ENCODE measurements around the gene TMEM170A.
"Not testable (repeated sequence)": the region's sequence is repeated elsewhere in the genome, so short reads cannot be mapped to it uniquely, and the experiment has no call there.

The TMEM170A gene

GRCh38 chr16:75452464-75453190 is 11.9 kb downstream of the TMEM170A start:
- no peak for DNase-seq (ENCODE audit: low read depth)

DNA sequence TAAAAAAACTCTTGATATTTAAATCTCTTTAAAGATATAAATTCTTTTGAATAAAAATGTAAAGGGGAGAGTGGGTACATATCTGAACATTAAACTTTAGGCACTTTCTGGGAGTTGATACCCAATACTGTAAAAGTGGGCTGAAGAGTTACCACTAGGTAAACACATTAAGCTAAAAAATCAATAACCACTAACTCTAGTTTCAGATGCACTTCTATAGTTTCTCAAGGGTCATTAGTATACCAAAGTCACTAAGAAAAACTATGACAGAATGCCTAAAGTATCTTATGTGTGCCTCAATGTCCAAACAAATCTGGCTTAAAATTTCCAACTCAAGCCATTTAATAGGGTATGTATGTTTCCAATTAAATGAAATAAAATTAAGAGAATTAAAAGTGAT is 18.1 kb downstream of the TMEM170A start:
- no peak for DNase-seq (ENCODE audit: low read depth)

DNA sequence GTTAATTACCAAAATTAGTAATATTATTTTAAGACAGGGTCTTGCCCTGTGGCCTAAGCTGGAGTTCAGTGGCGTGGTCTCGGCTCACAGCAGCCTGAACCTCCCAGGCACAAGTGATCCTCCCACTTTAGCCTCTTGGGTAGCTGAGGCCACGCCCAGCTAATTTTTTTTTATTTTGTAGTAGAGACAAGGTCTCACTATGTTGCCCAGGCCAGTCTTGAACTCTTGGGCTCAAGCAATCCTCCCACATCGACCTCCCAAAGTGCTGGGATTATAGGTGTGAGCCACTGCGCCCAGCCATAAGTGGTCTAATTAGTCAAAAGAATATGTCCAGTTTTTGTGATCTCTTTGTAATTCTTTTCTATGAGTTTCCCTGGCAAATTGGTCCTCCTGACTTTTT is 19.2 kb downstream of the TMEM170A start:
- DNase-seq (ENCODE audit: low read depth) = no peak

DNA sequence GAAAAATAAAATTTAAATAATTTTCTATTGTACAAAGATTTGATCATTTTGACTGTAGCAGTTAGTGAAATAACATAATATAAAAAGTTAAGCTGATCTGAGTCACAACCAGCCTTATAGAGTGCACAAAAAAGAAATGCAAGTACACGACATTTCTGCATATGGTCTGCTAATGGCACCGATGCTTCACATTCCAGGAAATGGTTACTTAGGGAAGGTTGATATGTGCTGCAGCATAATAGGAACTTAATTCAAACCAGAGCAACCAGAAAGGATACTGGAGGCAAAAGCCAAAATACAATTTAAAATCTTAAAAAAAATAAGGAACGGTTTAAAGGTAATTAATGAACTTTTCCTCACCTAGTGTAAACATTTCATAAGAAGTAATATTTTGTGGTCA is 21.2 kb downstream of the TMEM170A start:
- no peak for DNase-seq (ENCODE audit: low read depth)

GRCh38 chr16:75433732-75434413 is 30.6 kb downstream of the TMEM170A start:
- DNase-seq (ENCODE audit: low read depth) = peak; percentile 66

GRCh38 chr16:75432828-75433731 is 31.4 kb downstream of the TMEM170A start, which contains the start of gene CFDP1:
Gene CFDP1 (minus strand): TSS chr16:75433503. CDS start chr16:75433352, 151 bp downstream.
- DNase-seq (ENCODE audit: low read depth) = peak; percentile 92

GRCh38 chr16:75429621-75430403 is 34.7 kb downstream of the TMEM170A start:
- no peak for DNase-seq (ENCODE audit: low read depth)

GRCh38 chr16:75426524-75426923 is 38.0 kb downstream of the TMEM170A start:
- not testable (repeated sequence) for DNase-seq (ENCODE audit: low read depth)

GRCh38 chr16:75424105-75424762 is 40.3 kb downstream of the TMEM170A start:
- not testable (repeated sequence) for DNase-seq (ENCODE audit: low read depth)

- DNase-seq (ENCODE audit: low read depth) = no peak
Observed at GRCh38 chr16:75423723-75424104, 40.8 kb downstream of the TMEM170A start.

GRCh38 chr16:75421820-75422126 is 42.7 kb downstream of the TMEM170A start:
- no peak for DNase-seq (ENCODE audit: low read depth)

DNA sequence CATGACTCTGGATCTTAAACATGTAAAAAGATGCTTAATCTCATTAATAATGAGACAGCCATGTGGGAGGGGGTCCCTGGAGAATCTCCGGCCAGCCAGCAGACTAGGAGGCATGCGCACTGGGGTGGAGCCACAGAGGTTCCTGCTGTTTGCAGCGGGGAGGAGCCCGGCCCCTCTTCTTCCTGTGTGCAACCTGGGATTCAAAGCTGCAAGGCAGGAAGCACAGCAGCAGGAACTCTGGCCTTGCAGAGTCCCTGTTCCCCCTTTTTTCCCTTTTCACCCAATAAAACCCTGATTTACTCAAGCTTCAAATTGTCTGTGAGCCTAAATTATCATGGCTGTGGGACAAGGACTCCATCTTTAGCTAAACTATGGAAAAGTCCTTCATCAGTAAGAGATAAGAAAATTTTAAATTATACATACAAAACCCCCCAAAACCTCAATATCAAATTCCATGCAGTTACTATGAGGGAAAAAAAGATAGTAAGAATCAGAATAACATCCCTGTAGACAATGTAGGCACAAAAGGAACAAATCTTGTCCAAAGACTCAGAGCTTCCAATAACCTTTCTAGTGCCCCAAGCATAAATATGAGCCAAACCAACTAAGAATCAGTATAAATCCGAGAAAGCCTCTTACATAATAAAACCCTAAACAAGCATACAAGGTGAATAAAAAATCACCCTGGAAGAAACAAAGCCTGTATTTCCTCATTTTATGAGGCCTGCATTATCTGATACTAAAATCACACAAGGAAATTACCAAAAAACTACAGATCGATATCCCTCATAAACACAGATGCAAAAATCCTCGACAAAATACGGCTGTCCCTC is 43.3 kb downstream of the TMEM170A start:
- DNase-seq (ENCODE audit: low read depth) = no peak

DNA sequence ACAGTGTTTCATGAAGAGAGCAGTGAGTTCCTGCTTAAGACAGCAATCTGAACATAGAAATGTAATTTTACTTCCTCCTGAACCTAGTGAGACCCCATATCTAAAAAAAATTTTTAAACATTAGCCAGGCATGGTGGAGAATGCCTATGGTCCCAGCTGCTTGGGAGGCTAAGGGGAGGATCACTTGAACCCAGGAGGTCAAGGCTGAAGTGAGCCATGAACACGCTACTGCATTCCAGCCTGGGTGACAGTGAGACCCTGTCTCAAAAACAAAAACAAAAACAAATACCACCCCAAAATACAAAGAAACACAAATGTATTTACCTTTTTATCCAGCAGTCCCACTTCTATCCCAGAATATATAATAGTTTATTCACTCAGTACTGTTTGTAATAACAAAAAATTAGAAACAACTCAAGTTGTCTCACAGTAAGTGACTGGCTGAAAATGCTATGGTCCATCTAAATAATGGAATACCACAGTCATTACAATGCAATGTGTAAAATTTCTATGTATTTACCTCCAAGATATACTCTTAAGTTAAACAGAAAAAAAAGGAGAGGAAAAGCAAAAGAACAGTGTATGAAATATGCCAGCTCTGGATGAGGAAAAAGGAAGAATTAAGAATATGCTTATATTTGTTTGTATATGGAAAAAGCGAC is 47.5 kb downstream of the TMEM170A start:
- no peak for DNase-seq (ENCODE audit: low read depth)

DNA sequence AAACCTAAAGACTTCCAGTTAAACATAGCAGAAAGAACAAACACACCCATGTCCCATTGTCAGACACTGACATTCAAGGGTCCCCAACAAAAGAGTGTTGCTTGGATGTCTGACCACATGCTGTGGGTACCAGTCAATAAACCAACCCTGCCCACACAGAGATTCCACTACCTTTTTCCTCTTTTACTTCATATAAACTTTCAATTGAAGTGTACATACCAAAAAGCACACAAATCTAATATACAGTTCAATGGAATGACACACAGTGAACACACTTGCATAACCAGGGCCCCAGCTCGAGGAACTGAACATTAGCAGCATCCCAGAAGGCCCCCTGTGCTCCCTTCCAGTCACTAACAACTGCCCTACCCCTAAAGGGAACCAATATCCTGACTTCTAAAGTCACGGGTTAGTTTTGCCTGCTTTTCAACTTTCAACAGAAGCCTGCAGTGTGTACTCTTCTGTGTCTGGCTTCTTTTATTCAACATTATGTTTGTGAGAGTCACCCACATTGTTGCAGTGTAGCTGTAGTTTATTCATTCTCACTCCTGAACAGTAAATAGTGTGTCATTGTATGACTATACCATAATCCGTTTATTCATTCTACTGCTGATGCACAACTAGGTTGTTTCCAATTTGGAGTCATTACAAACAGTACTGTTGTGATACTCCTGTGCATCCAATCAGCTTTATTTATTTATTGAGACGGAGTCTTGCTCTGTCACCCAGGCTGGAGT is 49.2 kb downstream of the TMEM170A start:
- DNase-seq (ENCODE audit: low read depth) = no peak

GRCh38 chr16:75413951-75414350 is 50.5 kb downstream of the TMEM170A start:
- no peak for DNase-seq (ENCODE audit: low read depth)

DNA sequence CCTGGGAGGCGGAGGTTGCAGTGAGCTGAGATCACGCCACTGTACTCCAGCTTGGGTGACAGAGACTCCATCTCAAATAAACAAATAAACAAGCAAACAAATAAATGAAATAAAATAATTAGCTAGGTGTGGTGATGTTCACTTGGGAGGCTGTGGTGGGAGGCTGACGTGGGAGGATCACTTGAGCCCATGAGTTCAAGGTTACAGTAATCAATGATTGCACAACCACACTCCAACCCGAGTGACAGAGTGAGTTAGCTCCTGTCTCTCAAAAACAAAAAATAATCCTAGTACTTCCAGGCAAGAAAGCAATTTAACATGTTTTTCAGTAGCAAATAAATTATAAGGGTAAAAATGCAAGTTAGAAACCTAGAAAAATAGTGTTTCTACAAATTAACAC is 57.5 kb downstream of the TMEM170A start:
- DNase-seq (ENCODE audit: low read depth) = no peak

DNA sequence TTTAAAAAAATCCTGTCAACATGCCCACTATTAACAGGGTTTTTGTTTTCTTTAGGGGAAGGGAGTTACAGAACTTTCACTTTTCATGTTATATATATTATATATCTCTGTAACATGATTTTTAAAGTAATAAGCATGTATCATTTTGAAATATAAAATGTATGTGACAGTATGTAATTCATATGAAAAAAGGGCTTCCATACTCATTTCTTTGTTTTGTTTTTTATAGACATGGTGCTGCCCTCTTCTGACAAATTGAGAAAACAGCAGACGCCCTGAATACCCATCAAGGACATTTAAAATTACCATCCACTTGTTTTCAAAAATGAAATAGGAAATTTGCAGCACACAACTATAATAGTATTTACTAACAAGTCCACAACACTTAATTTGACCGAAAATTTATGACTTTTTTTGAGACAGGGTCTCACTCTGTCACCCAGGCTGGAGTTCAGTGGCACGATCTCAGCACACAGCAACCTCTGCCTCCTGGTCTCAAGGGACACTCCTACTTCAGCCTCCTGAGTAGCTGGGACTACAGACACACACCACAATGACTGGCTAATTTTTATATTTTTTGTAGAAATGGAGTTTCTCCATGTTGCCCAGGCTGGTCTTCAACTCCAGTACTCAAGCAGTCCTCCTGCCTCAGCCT is 61.5 kb downstream of the TMEM170A start:
- DNase-seq (ENCODE audit: low read depth) = no peak

DNA sequence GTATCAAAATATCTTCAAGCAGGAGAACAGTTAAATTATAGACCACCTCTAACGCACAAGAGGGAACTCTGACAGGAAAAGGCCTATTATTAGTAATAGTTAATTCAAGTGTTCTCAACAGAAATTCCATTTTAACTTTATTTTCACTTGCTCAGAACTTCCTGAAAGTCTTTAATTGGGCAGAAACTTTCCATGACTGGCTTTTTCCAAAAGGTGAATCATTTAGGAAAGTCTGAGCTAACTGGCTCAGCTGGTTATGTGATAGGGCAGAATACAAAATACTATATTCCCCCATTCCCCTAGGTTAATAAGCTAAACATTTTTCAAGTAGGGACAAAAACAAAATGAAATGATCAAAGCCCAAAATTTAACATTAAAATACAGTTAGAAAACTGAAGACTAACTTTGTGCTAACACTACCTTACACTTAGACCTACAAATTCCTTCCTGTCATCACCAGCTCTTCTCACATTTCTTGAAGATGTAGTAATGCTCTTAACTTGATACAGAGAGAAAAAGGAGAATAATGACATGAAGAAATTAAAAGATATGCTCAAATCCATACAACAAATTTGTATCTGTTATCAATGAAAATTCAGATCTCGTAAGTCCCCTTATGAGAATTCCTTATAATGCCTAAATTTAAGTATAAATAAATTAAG is 62.2 kb downstream of the TMEM170A start:
- no peak for DNase-seq (ENCODE audit: low read depth)
